Activated CD4-positive, alpha-beta memory T cell treated with anti-CD3 and anti-CD28 coated beads, Interleukin-2, amount 10 ng/mL, durations not matched to agents 7 days and 5 days (primary cell): ENCODE results near the gene OTOG. TPM values are rescaled to one million over a fixed set of nuclear protein-coding genes. Genes with fewer than 3 reads are reported as not detected.

Experiments
- CTCF ChIA-PET: fragments of 350-600 bp; sonication (Branson Sonifier 250); formaldehyde crosslinking; loops from one replicate; lab custom pipeline; 2021; ENCODE audit warnings: antibody characterized with exemption, inconsistent platforms; lab: Charles Lee
- POLR2A ChIA-PET: fragments of 350-600 bp; sonication (Branson Sonifier 250); formaldehyde crosslinking; loops from one replicate; lab custom pipeline; 2021; ENCODE audit warnings: antibody characterized with exemption; lab: Charles Lee
- DNase-seq: peaks from one replicate; pipeline ENCODE4 v3.0.0-alpha.2; 2020
- H3K27ac Mint-ChIP-seq: one replicate; pipeline ENCODE4 v1.8.0; 2021; ENCODE audit warnings: mild to moderate bottlenecking, mixed read lengths
- H3K27me3 Mint-ChIP-seq: one replicate; pipeline ENCODE4 v1.8.0; 2021; ENCODE audit warnings: mixed read lengths
- H3K36me3 Mint-ChIP-seq: one replicate; pipeline ENCODE4 v1.8.0; 2021; ENCODE audit warnings: low read depth, mixed read lengths
- H3K4me1 Mint-ChIP-seq: one replicate; pipeline ENCODE4 v1.8.0; 2021; ENCODE audit warnings: mixed read lengths
- H3K4me3 Mint-ChIP-seq: one replicate; pipeline ENCODE4 v1.8.0; 2021; ENCODE audit warnings: mild to moderate bottlenecking, mixed read lengths
- H3K9me3 Mint-ChIP-seq: one replicate; pipeline ENCODE4 v1.8.0; 2021; ENCODE audit warnings: mixed read lengths
- total RNA-seq, 2 experiments: library from RNA; stranded (reverse); gene quantifications; one replicate each; pipeline ENCODE4 v1.2.3, GENCODE V29; 2021

OTOG gene
- total RNA-seq, 2 experiments from 2014 or later = not detected

- ChIA-PET CTCF (interaction anchor here (1.0 kb wide), 1 partner anchor 8 kb away, joined by 3 read pairs; no protein-coding TSS in a partner anchor), POLR2A (interaction anchor here (0.6 kb wide), 1 partner anchor 803 kb away, joined by 3 read pairs; no protein-coding TSS in a partner anchor)
- Mint-ChIP-seq H3K36me3 (no peaks in the 10 kb centered on the region), H3K4me3 (no peak overlapping the region), H3K27ac (no peak overlapping the region), H3K9me3 (no peaks in the 10 kb centered on the region), H3K27me3 (peaks cover 5% of the 10 kb centered on the region), H3K4me1 (no peaks in the 10 kb centered on the region)
- no peak for DNase-seq
Observed at GRCh38 chr11:17521106-17521900, 25.8 kb upstream of the OTOG start.

GRCh38 chr11:17522655-17523054 lies 24.4 kb upstream of the OTOG start:
- ChIA-PET POLR2A (interaction anchor here (0.8 kb wide), 1 partner anchor 293 kb away, joined by 3 read pairs; no protein-coding TSS in a partner anchor), CTCF (no interaction called here)
- Mint-ChIP-seq H3K27ac (no peak overlapping the region), H3K4me1 (no peaks in the 10 kb centered on the region), H3K9me3 (no peaks in the 10 kb centered on the region), H3K27me3 (peaks cover 3% of the 10 kb centered on the region), H3K36me3 (no peaks in the 10 kb centered on the region), H3K4me3 (no peak overlapping the region)
- DNase-seq = no peak

GRCh38 chr11:17524221-17524620 lies 22.8 kb upstream of the OTOG start:
- H3K36me3 Mint-ChIP-seq = no peaks in the 10 kb centered on the region
- no peaks in the 10 kb centered on the region for H3K4me1 Mint-ChIP-seq
- H3K4me3 Mint-ChIP-seq = no peak overlapping the region
- no peak for DNase-seq
- ChIA-PET CTCF (no interaction called here), POLR2A (no interaction called here)
- H3K9me3 Mint-ChIP-seq = no peaks in the 10 kb centered on the region
- H3K27ac Mint-ChIP-seq = no peak overlapping the region
- peaks cover 4% of the 10 kb centered on the region for H3K27me3 Mint-ChIP-seq

- no peaks in the 10 kb centered on the region for H3K36me3 Mint-ChIP-seq
- H3K27ac Mint-ChIP-seq = no peak overlapping the region
- no peaks in the 10 kb centered on the region for H3K9me3 Mint-ChIP-seq
- H3K4me3 Mint-ChIP-seq = no peak overlapping the region
- ChIA-PET CTCF (interaction anchor here (3.1 kb wide), 1 partner anchor 141 kb away, joined by 30 read pairs; no protein-coding TSS in a partner anchor), POLR2A (no interaction called here)
- no peaks in the 10 kb centered on the region for H3K4me1 Mint-ChIP-seq
- no peak for DNase-seq
- peaks cover 4% of the 10 kb centered on the region for H3K27me3 Mint-ChIP-seq
Observed at GRCh38 chr11:17525570-17525969, 21.5 kb upstream of the OTOG start.

GRCh38 chr11:17526326-17526725 lies 20.7 kb upstream of the OTOG start:
- no peaks in the 10 kb centered on the region for H3K4me1 Mint-ChIP-seq
- POLR2A ChIA-PET = no interaction called here
- no peaks in the 10 kb centered on the region for H3K36me3 Mint-ChIP-seq
- H3K9me3 Mint-ChIP-seq = no peaks in the 10 kb centered on the region
- CTCF ChIA-PET = interaction anchor here (3.1 kb wide), 1 partner anchor 142 kb away, joined by 30 read pairs; no protein-coding TSS in a partner anchor
- peaks cover 2% of the 10 kb centered on the region for H3K27me3 Mint-ChIP-seq
- H3K4me3 Mint-ChIP-seq = no peak overlapping the region
- no peak overlapping the region for H3K27ac Mint-ChIP-seq
- DNase-seq = no peak

- Mint-ChIP-seq H3K36me3 (no peaks in the 10 kb centered on the region), H3K4me3 (no peak overlapping the region), H3K27ac (no peak overlapping the region), H3K9me3 (no peaks in the 10 kb centered on the region), H3K27me3 (peaks cover 5% of the 10 kb centered on the region), H3K4me1 (no peaks in the 10 kb centered on the region)
- ChIA-PET CTCF (interaction anchor here (0.7 to 3.1 kb wide), 8 partner anchors 8 to 297 kb away, joined by 3 to 30 read pairs (median 9); partner anchors contain the start of gene KCNJ11), POLR2A (no interaction called here)
- DNase-seq = no peak
Observed at GRCh38 chr11:17526931-17527627, 20.0 kb upstream of the OTOG start.

- Mint-ChIP-seq H3K4me1 (no peaks in the 10 kb centered on the region), H3K27me3 (peaks cover 7% of the 10 kb centered on the region), H3K9me3 (no peaks in the 10 kb centered on the region), H3K4me3 (no peak overlapping the region), H3K36me3 (no peaks in the 10 kb centered on the region), H3K27ac (no peak overlapping the region)
- ChIA-PET CTCF (interaction anchor here (0.6 to 3.1 kb wide), 16 partner anchors 9 to 332 kb away, joined by 3 to 30 read pairs (median 4); partner anchors contain the start of genes KCNJ11 and USH1C), POLR2A (no interaction called here)
- DNase-seq = no peak
Observed at GRCh38 chr11:17527628-17527995, 19.4 kb upstream of the OTOG start.

- no peak overlapping the region for H3K27ac Mint-ChIP-seq
- CTCF ChIA-PET = interaction anchor here (0.6 to 3.1 kb wide), 17 partner anchors 9 to 333 kb away, joined by 3 to 30 read pairs (median 5); partner anchors contain the start of genes KCNJ11 and USH1C
- DNase-seq = peak; percentile 52
- no peaks in the 10 kb centered on the region for H3K36me3 Mint-ChIP-seq
- H3K9me3 Mint-ChIP-seq = no peaks in the 10 kb centered on the region
- POLR2A ChIA-PET = no interaction called here
- H3K4me1 Mint-ChIP-seq = no peaks in the 10 kb centered on the region
- H3K27me3 Mint-ChIP-seq = peaks cover 7% of the 10 kb centered on the region
- no peak overlapping the region for H3K4me3 Mint-ChIP-seq
Observed at GRCh38 chr11:17528181-17528691, 18.8 kb upstream of the OTOG start.

GRCh38 chr11:17528906-17529843 lies 17.9 kb upstream of the OTOG start:
- H3K4me1 Mint-ChIP-seq = no peaks in the 10 kb centered on the region
- no peaks in the 10 kb centered on the region for H3K9me3 Mint-ChIP-seq
- H3K27ac Mint-ChIP-seq = no peak overlapping the region
- no peak overlapping the region for H3K4me3 Mint-ChIP-seq
- DNase-seq = no peak
- ChIA-PET CTCF (interaction anchor here (0.8 to 3.1 kb wide), 11 partner anchors 8 to 299 kb away, joined by 3 to 30 read pairs (median 9); partner anchors contain the start of gene KCNJ11), POLR2A (no interaction called here)
- H3K36me3 Mint-ChIP-seq = no peaks in the 10 kb centered on the region
- peaks cover 7% of the 10 kb centered on the region for H3K27me3 Mint-ChIP-seq

- no peak for DNase-seq
- no peaks in the 10 kb centered on the region for H3K36me3 Mint-ChIP-seq
- ChIA-PET CTCF (interaction anchor here (0.8 to 2.1 kb wide), 4 partner anchors 9 to 148 kb away, joined by 3 to 9 read pairs (median 6); partner anchors contain the start of gene KCNJ11), POLR2A (no interaction called here)
- H3K4me3 Mint-ChIP-seq = no peak overlapping the region
- H3K9me3 Mint-ChIP-seq = no peaks in the 10 kb centered on the region
- no peak overlapping the region for H3K27ac Mint-ChIP-seq
- H3K27me3 Mint-ChIP-seq = peaks cover 7% of the 10 kb centered on the region
- H3K4me1 Mint-ChIP-seq = no peaks in the 10 kb centered on the region
Observed at GRCh38 chr11:17529844-17530185, 17.2 kb upstream of the OTOG start.

GRCh38 chr11:17531071-17531600 lies 15.9 kb upstream of the OTOG start:
- CTCF ChIA-PET = interaction anchor here (2.1 kb wide), 1 partner anchor 147 kb away, joined by 9 read pairs; no protein-coding TSS in a partner anchor

GRCh38 chr11:17531636-17532113 lies 15.4 kb upstream of the OTOG start:
- CTCF ChIA-PET = no interaction called here
- H3K27me3 Mint-ChIP-seq = peaks cover 16% of the 10 kb centered on the region
- H3K4me1 Mint-ChIP-seq = no peaks in the 10 kb centered on the region
- no peak overlapping the region for H3K27ac Mint-ChIP-seq
- no peak for DNase-seq
- H3K36me3 Mint-ChIP-seq = no peaks in the 10 kb centered on the region
- H3K4me3 Mint-ChIP-seq = no peak overlapping the region
- H3K9me3 Mint-ChIP-seq = no peaks in the 10 kb centered on the region
- POLR2A ChIA-PET = no interaction called here

More at GRCh38 chr11:17531071-17531600, 15.9 kb upstream of the OTOG start:
- Mint-ChIP-seq H3K36me3 (no peaks in the 10 kb centered on the region), H3K4me1 (no peaks in the 10 kb centered on the region), H3K9me3 (no peaks in the 10 kb centered on the region), H3K27me3 (peaks cover 12% of the 10 kb centered on the region), H3K4me3 (no peak overlapping the region), H3K27ac (no peak overlapping the region)
- no peak for DNase-seq
- POLR2A ChIA-PET = no interaction called here
